Measurements from ENCODE around the gene OPN3. TPM values are rescaled to one million over a fixed set of nuclear protein-coding genes. Genes with fewer than 3 reads are reported as not detected.

The OPN3 gene
- polyA plus RNA-seq, 1 donor from 2014 or later: 2.7 TPM

DNA sequence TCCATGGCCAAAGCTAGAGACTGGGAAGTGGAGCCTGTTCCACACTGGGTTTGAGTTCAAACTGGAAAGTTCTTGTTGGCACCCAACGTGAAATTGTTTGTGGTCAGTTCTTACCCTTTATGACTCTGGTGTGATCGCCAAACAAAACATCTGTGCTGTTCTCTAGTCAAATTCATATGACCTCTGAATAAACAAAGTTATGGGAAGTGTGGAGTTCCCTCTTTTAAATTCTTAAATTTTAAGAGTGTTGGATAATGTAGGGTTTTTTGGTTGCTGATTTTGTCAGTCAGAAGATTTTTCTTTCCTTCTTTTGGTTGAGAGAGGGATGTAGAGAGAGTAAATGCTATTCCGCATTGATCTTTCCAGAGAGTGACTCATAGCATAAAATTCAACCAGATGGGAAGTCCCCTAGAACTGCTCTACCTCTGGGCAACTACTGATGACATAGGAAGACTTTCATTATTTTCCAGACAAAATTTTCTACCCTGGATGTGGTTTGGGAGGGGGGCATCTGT, 36.4 kb downstream of the OPN3 start:
- TF ChIP-seq TAF1 (IDR thresholded peaks at IDR 0.05; ENCODE audit: low read depth) (no peak), REST (IDR thresholded peaks at IDR 0.05; ENCODE audit: borderline replicate concordance) (no peak), EP300 (conservative IDR thresholded peaks at IDR 0.05; ENCODE audit: poor library complexity, severe bottlenecking) (no peak), MXI1 (conservative IDR thresholded peaks at IDR 0.05; ENCODE audit: poor library complexity, severe bottlenecking) (no peak), RAD21 (conservative IDR thresholded peaks at IDR 0.05) (no peak)
- Histone ChIP-seq H3K79me2 (replicated peaks; ENCODE audit: insufficient read depth, low read length) (no peaks in the 10 kb centered on the region), H2AFZ (ENCODE audit: low read depth, low read length) (no peak overlapping the region), H4K20me1 (ENCODE audit: insufficient read depth) (no peaks in the 10 kb centered on the region), H3K9ac (ENCODE audit: low read length) (no peak overlapping the region), H3F3A (ENCODE audit: insufficient read depth, low read length, poor library complexity, severe bottlenecking) (no peaks in the 10 kb centered on the region), H3K36me3 (ENCODE audit: insufficient read depth, low read length) (no peaks in the 10 kb centered on the region), H3K4me3 (ENCODE audit: low read length) (no peak overlapping the region), H3K27ac (ENCODE audit: low read length) (no peak overlapping the region), H3K9me2 (ENCODE audit: insufficient read depth, low read length) (no peaks in the 10 kb centered on the region), H3K9me3 (ENCODE audit: low read length) (no peaks in the 10 kb centered on the region), H3K4me2 (ENCODE audit: low read length) (no peak overlapping the region), H3K27me3 (ENCODE audit: insufficient read depth, low read depth, low read length) (no peaks in the 10 kb centered on the region)

- no peak overlapping the region for H2AFZ ChIP-seq (ENCODE audit: low read depth, low read length)
- TF ChIP-seq REST (IDR thresholded peaks at IDR 0.05; ENCODE audit: borderline replicate concordance) (no peak), SMC3 (conservative IDR thresholded peaks at IDR 0.05; ENCODE audit: poor library complexity) (no peak), RAD21 (conservative IDR thresholded peaks at IDR 0.05) (no peak), EP300 (conservative IDR thresholded peaks at IDR 0.05; ENCODE audit: poor library complexity, severe bottlenecking) (no peak), POLR2AphosphoS5 (IDR thresholded peaks at IDR 0.05) (no peak), EZH2 (IDR thresholded peaks at IDR 0.05; ENCODE audit: borderline replicate concordance, insufficient read depth, low read length, poor library complexity, severe bottlenecking) (no peak), CTCF (IDR thresholded peaks at IDR 0.05; ENCODE audit: poor library complexity, severe bottlenecking) (no peak), MXI1 (conservative IDR thresholded peaks at IDR 0.05; ENCODE audit: poor library complexity, severe bottlenecking) (no peak), TAF1 (IDR thresholded peaks at IDR 0.05; ENCODE audit: low read depth) (no peak)
Observed at GRCh38 chr1:241600496-241600901, 39.7 kb downstream of the OPN3 start.

More at GRCh38 chr1:241600496-241600901, 39.7 kb downstream of the OPN3 start:
- H3K4me3 ChIP-seq (ENCODE audit: low read length): no peak overlapping the region
- no peak overlapping the region for H3K4me2 ChIP-seq (ENCODE audit: low read length)
- no peaks in the 10 kb centered on the region for H3K9me2 ChIP-seq (ENCODE audit: insufficient read depth, low read length)
- H3K79me2 ChIP-seq (replicated peaks; ENCODE audit: insufficient read depth, low read length): no peaks in the 10 kb centered on the region
- H4K20me1 ChIP-seq (ENCODE audit: insufficient read depth): no peaks in the 10 kb centered on the region
- H3K9me3 ChIP-seq (ENCODE audit: low read length): no peaks in the 10 kb centered on the region
- H3K27me3 ChIP-seq (ENCODE audit: insufficient read depth, low read depth, low read length): no peaks in the 10 kb centered on the region
- H3F3A ChIP-seq (ENCODE audit: insufficient read depth, low read length, poor library complexity, severe bottlenecking): no peaks in the 10 kb centered on the region
- H3K36me3 ChIP-seq (ENCODE audit: insufficient read depth, low read length): no peaks in the 10 kb centered on the region
- no peak overlapping the region for H3K9ac ChIP-seq (ENCODE audit: low read length)
- H3K27ac ChIP-seq (ENCODE audit: low read length): no peak overlapping the region

Data from neural cell (in vitro differentiated cells).